H1 (cell line): ENCODE measurements around the gene MAPRE2. TPM values are rescaled to one million over a fixed set of nuclear protein-coding genes. Genes with fewer than 3 reads are reported as not detected.
A peak's percentile ranks its signal among the peaks of the same experiment; 100 is the strongest.

Experiments
- CTCF ChIA-PET: fragments of 300-600 bp; sonication (Branson Sonifier 250); formaldehyde crosslinking; loops from one replicate; lab custom pipeline; 2021; ENCODE audit not compliant: partially characterized antibody; lab: Charles Lee
- POLR2A ChIA-PET: fragments of 300-600 bp; sonication (Branson Sonifier 250); formaldehyde crosslinking; loops from one replicate; lab custom pipeline; 2021; ENCODE audit warnings: inconsistent platforms; ENCODE audit not compliant: partially characterized antibody; lab: Charles Lee
- DNase-seq, 2 experiments: peaks; one replicate each; pipeline versions ENCODE4 v3.0.0 to v3.0.0-alpha.2; 2010 to 2022; ENCODE audit warnings: low spot score in 2 of 2, low read depth in 1 of 2, mixed read lengths in 1 of 2
- FAIRE-seq: peaks from 2 replicates; lab custom pipeline; 2011; peaks lifted over from hg19 to GRCh38; lab: Jason Lieb, UNC
- H2AFZ ChIP-seq: 2 replicates; pipeline ENCODE4 v1.8.1; 2012; ENCODE audit warnings: low read length, inconsistent platforms
- H2AK5ac ChIP-seq: 2 replicates; pipeline ENCODE4 v1.6.1; 2013; ENCODE audit warnings: low read depth, low read length
- H2BK120ac ChIP-seq: replicated peaks from 2 replicates; pipeline ENCODE3; 2013; ENCODE audit warnings: low read depth, low read length, inconsistent platforms
- H2BK12ac ChIP-seq: 2 replicates; pipeline ENCODE4 v1.6.1; 2013; ENCODE audit warnings: low read depth, low read length
- H2BK15ac ChIP-seq: 2 replicates; pipeline ENCODE4 v1.6.1; 2013; ENCODE audit warnings: low read length
- H2BK20ac ChIP-seq: 2 replicates; pipeline ENCODE4 v1.6.1; 2013; ENCODE audit warnings: low read length
- H2BK5ac ChIP-seq: 2 replicates; pipeline ENCODE4 v1.6.1; 2013; ENCODE audit warnings: low read depth, low read length
- H3K14ac ChIP-seq: 2 replicates; pipeline ENCODE4 v1.6.1; 2013; ENCODE audit warnings: inconsistent platforms; ENCODE audit not compliant: insufficient read length
- H3K18ac ChIP-seq: 2 replicates; pipeline ENCODE4 v1.6.1; 2013; ENCODE audit warnings: low read length; ENCODE audit errors: extremely low read depth
- H3K23ac ChIP-seq: 2 replicates; pipeline ENCODE4 v1.6.1; 2013; ENCODE audit warnings: inconsistent platforms; ENCODE audit not compliant: insufficient read length
- H3K23me2 ChIP-seq: 2 replicates; pipeline ENCODE4 v1.6.1; 2013; ENCODE audit warnings: low read depth, low read length
- H3K27ac ChIP-seq: 2 replicates; pipeline ENCODE4 v1.6.1; 2011; ENCODE audit warnings: low read depth, low read length, inconsistent platforms
- H3K27me3 ChIP-seq, 4 experiments: replicated peaks in 1 of 4; 1 replicate in 1 of 4; 2 replicates in 3 of 4; pipeline versions ENCODE4 v1.6.1 to v1.8.1; 2011 to 2013; ENCODE audit warnings: low read length in 3 of 4, mild to moderate bottlenecking in 3 of 4, inconsistent platforms in 2 of 4, mixed read lengths in 2 of 4, moderate library complexity in 1 of 4; ENCODE audit not compliant: control insufficient read depth in 3 of 4, insufficient read depth in 3 of 4; ENCODE audit errors: extremely low read depth in 1 of 4
- H3K36me3 ChIP-seq, 4 experiments: 2 replicates each; pipeline versions ENCODE4 v1.6.1 to v1.8.1; 2011 to 2013; ENCODE audit warnings: mild to moderate bottlenecking in 4 of 4, low read length in 3 of 4, moderate library complexity in 2 of 4, control low read depth in 1 of 4, inconsistent platforms in 1 of 4; ENCODE audit not compliant: insufficient read depth in 4 of 4, control insufficient read depth in 2 of 4
- H3K4ac ChIP-seq: replicated peaks from 2 replicates; pipeline ENCODE3; 2013; ENCODE audit warnings: low read length, low read depth, mixed read lengths, inconsistent platforms; ENCODE audit not compliant: insufficient read length
- H3K4me1 ChIP-seq, 4 experiments: replicated peaks in 1 of 4; 1 replicate in 1 of 4; 2 replicates in 3 of 4; pipeline versions ENCODE4 v1.6.1 to v1.8.1; 2011 to 2013; ENCODE audit warnings: low read length in 3 of 4, inconsistent platforms in 2 of 4, mixed read lengths in 1 of 4; ENCODE audit not compliant: insufficient read depth in 4 of 4, control insufficient read depth in 3 of 4
- H3K4me2 ChIP-seq, 2 experiments: 2 replicates each; pipeline versions ENCODE4 v1.6.1 to v1.8.1; 2011 to 2013; ENCODE audit warnings: low read depth in 2 of 2, low read length in 2 of 2, control low read depth in 1 of 2, inconsistent platforms in 1 of 2, mild to moderate bottlenecking in 1 of 2; ENCODE audit not compliant: insufficient read depth in 1 of 2
- H3K4me3 ChIP-seq, 4 experiments: fragments of 200-600, 300-600 bp in 1 of 4; sonication (generic), shearing (Covaris generic), sonication (Bioruptor Twin) in 1 of 4; 2 replicates each; pipeline versions ENCODE4 v1.5.1 to v1.8.1; 2011 to 2016; ENCODE audit warnings: low read length in 4 of 4, low read depth in 3 of 4, control low read depth in 2 of 4, inconsistent platforms in 2 of 4, mild to moderate bottlenecking in 2 of 4, mixed read lengths in 1 of 4, moderate library complexity in 1 of 4; ENCODE audit not compliant: insufficient read depth in 2 of 4; ENCODE audit errors: extremely low read depth in 1 of 4
- H3K56ac ChIP-seq: replicated peaks from 2 replicates; pipeline ENCODE3; 2013; ENCODE audit warnings: low read depth, mild to moderate bottlenecking, mixed read lengths, low read length, inconsistent platforms; ENCODE audit not compliant: insufficient read length
- H3K79me1 ChIP-seq: 2 replicates; pipeline ENCODE4 v1.6.1; 2013; ENCODE audit warnings: low read depth, low read length, control low read depth
- H3K79me2 ChIP-seq, 2 experiments: 2 replicates each; pipeline versions ENCODE4 v1.6.1 to v1.8.1; 2012 to 2013; ENCODE audit warnings: low read length in 2 of 2, mild to moderate bottlenecking in 2 of 2, inconsistent platforms in 1 of 2; ENCODE audit not compliant: insufficient read depth in 2 of 2, control insufficient read depth in 1 of 2
- H3K9ac ChIP-seq, 4 experiments: replicated peaks in 1 of 4; 1 replicate in 1 of 4; 2 replicates in 3 of 4; pipeline versions ENCODE4 v1.6.1 to v1.8.1; 2011 to 2013; ENCODE audit warnings: low read depth in 3 of 4, low read length in 3 of 4, control low read depth in 2 of 4, mild to moderate bottlenecking in 2 of 4, moderate library complexity in 2 of 4, inconsistent platforms in 1 of 4; ENCODE audit errors: extremely low read depth in 1 of 4
- H3K9me3 ChIP-seq, 2 experiments: 2 replicates each; pipeline versions ENCODE4 v1.6.1 to v1.8.1; 2012 to 2013; ENCODE audit warnings: mild to moderate bottlenecking in 2 of 2, moderate library complexity in 2 of 2, control low read depth in 1 of 2, inconsistent platforms in 1 of 2, low read depth in 1 of 2, low read length in 1 of 2, mixed read lengths in 1 of 2; ENCODE audit not compliant: insufficient read depth in 2 of 2
- H4K20me1 ChIP-seq, 2 experiments: replicated peaks in 1 of 2; 2 replicates each; pipeline versions ENCODE3 to v1.8.1; 2011 to 2013; ENCODE audit warnings: inconsistent platforms in 2 of 2, low read length in 2 of 2, mild to moderate bottlenecking in 1 of 2; ENCODE audit not compliant: insufficient read depth in 2 of 2, control insufficient read depth in 1 of 2
- H4K5ac ChIP-seq: 2 replicates; pipeline ENCODE4 v1.6.1; 2013; ENCODE audit warnings: low read length, low read depth, mixed read lengths, inconsistent platforms; ENCODE audit not compliant: insufficient read length
- H4K8ac ChIP-seq: 2 replicates; pipeline ENCODE4 v1.8.0; 2013; ENCODE audit warnings: mild to moderate bottlenecking, moderate library complexity, low read length, inconsistent platforms; ENCODE audit not compliant: insufficient read depth; ENCODE audit errors: extremely low read depth
- H4K91ac ChIP-seq: replicated peaks from 2 replicates; pipeline ENCODE3; 2013; ENCODE audit warnings: low read length, mixed read lengths, inconsistent platforms; ENCODE audit not compliant: insufficient read length
- ATF3 ChIP-seq: IDR thresholded peaks from 2 replicates; pipeline ENCODE4 v1.6.1; 2011; ENCODE audit warnings: low read depth, mild to moderate bottlenecking, low read length; ENCODE audit not compliant: insufficient read depth
- BCL11A ChIP-seq, 2 experiments: IDR thresholded peaks; one replicate each; pipeline ENCODE4 v1.6.1; 2011; ENCODE audit warnings: low read depth in 2 of 2, low read length in 2 of 2, mild to moderate bottlenecking in 2 of 2
- CBX8 ChIP-seq: fragments of 300-800, 300-1000 bp; sonication (generic); IDR thresholded peaks from 2 replicates; pipeline ENCODE4 v1.7.1; 2016; ENCODE audit warnings: low read depth, low read length, borderline replicate concordance
- RAD21 ChIP-seq, 2 experiments: IDR thresholded peaks in 1 of 2; conservative IDR thresholded peaks in 1 of 2; 2 replicates each; pipeline ENCODE4 v1.6.1; 2011; ENCODE audit warnings: low read depth in 2 of 2, low read length in 2 of 2, improper control_type of control experiment in 1 of 2, inconsistent platforms in 1 of 2, mild to moderate bottlenecking in 1 of 2, moderate library complexity in 1 of 2
- RBBP5 ChIP-seq: IDR thresholded peaks from 2 replicates; pipeline ENCODE4 v1.7.1; 2012; ENCODE audit warnings: low read depth, mild to moderate bottlenecking, inconsistent platforms, low read length, moderate library complexity, borderline replicate concordance
- ZNF274 ChIP-seq: IDR thresholded peaks from 2 replicates; pipeline ENCODE4 v1.7.0; 2012; ENCODE audit warnings: low read length, borderline replicate concordance; ENCODE audit errors: extremely low read depth
- WGBS, 2 experiments: shearing (Covaris generic) in 1 of 2; methylation state at CpG; one replicate each; pipeline versions ENCODE4 v1.1.6 to v1.1.7; 2013 to 2015; ENCODE audit warnings: low lambda C conversion rate in 2 of 2, mixed read lengths in 2 of 2, inconsistent platforms in 1 of 2, low coverage in 1 of 2, missing lambda C conversion rate in 1 of 2; ENCODE audit not compliant: insufficient replicate concordance in 2 of 2, insufficient coverage in 1 of 2, insufficient read length in 1 of 2; ENCODE audit errors: extremely low coverage in 1 of 2, missing lambda C conversion rate in 1 of 2; 5-methylcytosine and 5-hydroxymethylcytosine counted together
- long read RNA-seq, 2 experiments: library from RNA in 1 of 2; library from capped mRNA in 1 of 2; stranded (forward); transcript quantifications; one replicate each; pipeline ENCODE4 v2.0.0, GENCODE V29; 2021; ENCODE audit warnings: inconsistent platforms in 1 of 2
- polyA minus RNA-seq, 3 experiments: library from RNA; depleted of rRNA, polyadenylated mRNA; stranded (reverse); fragments of >200 nt; gene quantifications; 1 replicate in 2 of 3; 2 replicates in 1 of 3; pipeline ENCODE4 v1.2.3, GENCODE V29; 2011
- polyA plus RNA-seq, 7 experiments: library from polyadenylated mRNA; depleted of rRNA in 3 of 7; stranded (reverse) in 5 of 7; unstranded in 2 of 7; fragments of >200 nt in 5 of 7; fragments of 200-250 nt in 2 of 7; gene quantifications; 1 replicate in 5 of 7; 2 replicates in 1 of 7; 4 replicates in 1 of 7; pipeline versions ENCODE4 v1.2.1 to v1.2.3, GENCODE V29; 2011 to 2013; ENCODE audit warnings: missing spikeins in 2 of 7, mixed read lengths in 2 of 7
- total RNA-seq: library from RNA; stranded (reverse); fragmentation: NEBNext Ultra II Directional; extraction: Animal tissue kit (Norgen Biotek cat#: 25700); gene quantifications from 2 replicates; pipeline ENCODE4 v1.2.1, GENCODE V29; 2021

The MAPRE2 gene
- total RNA-seq (30.9 and 32.6 TPM in 2 replicates), polyA plus RNA-seq (2011; rRNA removed) (24.2 and 33.1 TPM in 2 replicates), polyA minus RNA-seq (2011; rRNA and poly(A)+ RNA removed) (37.3 and 44.8 TPM in 2 replicates)
- polyA plus RNA-seq (2011; cell fraction: cytosol; rRNA removed) = 30.0 TPM
- 17.5 TPM for polyA plus RNA-seq (2011; cell fraction: nucleus; rRNA removed)
- polyA plus RNA-seq (2012, experiment 1 of 2) = 21.2 to 32.2 TPM (median 24.4 TPM) in 4 replicates
- 5.2 TPM for polyA plus RNA-seq (2012, experiment 2 of 2)
- polyA plus RNA-seq (2013, experiment 1 of 2) = 18.5 TPM
- polyA plus RNA-seq (2013, experiment 2 of 2) = 18.6 TPM
- polyA minus RNA-seq (2011; cell fraction: cytosol; rRNA and poly(A)+ RNA removed) = 28.1 TPM
- polyA minus RNA-seq (2011; cell fraction: nucleus; rRNA and poly(A)+ RNA removed) = 30.2 TPM
- long read RNA-seq, experiment 1, full-length matches to known transcripts = 17 of 38 reads
- long read RNA-seq, experiment 1, partial matches to known transcripts = 15 of 38 reads
- long read RNA-seq, experiment 1, other reads (novel, unspliced or antisense) = 6 of 38 reads
- long read RNA-seq, experiment 2, full-length matches to known transcripts = 4 of 6 reads
- long read RNA-seq, experiment 2, partial matches to known transcripts = 1 of 6 reads
- long read RNA-seq, experiment 2, other reads (novel, unspliced or antisense) = 1 of 6 reads

- H3K23me2 ChIP-seq = peaks cover 11% of the 10 kb centered on the region; the same call in 1 of the 2 replicates
- ChIA-PET CTCF (interaction anchor here (0.7 to 2.2 kb wide), 6 partner anchors 10 to 102 kb away, joined by 3 to 11 read pairs (median 4); no protein-coding TSS in a partner anchor), POLR2A (interaction anchor here (1.0 to 1.6 kb wide), 5 partner anchors 10 to 82 kb away, joined by 3 to 6 read pairs (median 5); no protein-coding TSS in a partner anchor)
- H3K9me3 ChIP-seq = no peaks in the 10 kb centered on the region
- peak within 1 kb of the TSS; percentile 63 for H3K56ac ChIP-seq
- H2BK20ac ChIP-seq = no peak within 1 kb of the TSS; the same call in 1 of the 2 replicates
- H3K4me1 ChIP-seq = peaks cover 0 to 7% (median 4%) of the 10 kb centered on the region in 4 experiments; a peak in 4 of 7 replicates
- DNase-seq (peak; percentile 95 to 99), FAIRE-seq (no peak)
- no peak within 1 kb of the TSS for H2BK120ac ChIP-seq
- H4K5ac ChIP-seq = peak within 1 kb of the TSS; percentile 22
- no peaks in the 10 kb centered on the region for H3K27me3 ChIP-seq
- WGBS, 2 experiments = 1% methylated on average over 38 of the region's 54 CpGs; no CpG with 5 or more reads in 1 of the 2 experiments
- H2BK15ac ChIP-seq = no peak within 1 kb of the TSS
- no peak within 1 kb of the TSS for H2AK5ac ChIP-seq
- peak within 1 kb of the TSS; percentile 66 to 82 (median 76) for H3K4me3 ChIP-seq
- peak within 1 kb of the TSS; percentile 88 for H2BK5ac ChIP-seq
- peak within 1 kb of the TSS; percentile 88 for H2AFZ ChIP-seq
- H3K36me3 ChIP-seq = no peaks in the 10 kb centered on the region
- H3K27ac ChIP-seq = peak within 1 kb of the TSS; percentile 84
- no peak within 1 kb of the TSS for H3K4ac ChIP-seq
- H3K23ac ChIP-seq = no peak within 1 kb of the TSS
- peak within 1 kb of the TSS; percentile 54 to 91 (median 86) for H3K9ac ChIP-seq
- H3K14ac ChIP-seq = no peak within 1 kb of the TSS
- peak within 1 kb of the TSS; percentile 80 to 81 for H3K4me2 ChIP-seq
- peaks cover 2% of the 10 kb centered on the region; the same call in 1 of the 2 replicates for H3K79me1 ChIP-seq
- peak within 1 kb of the TSS; percentile 94 for H2BK12ac ChIP-seq
- H4K91ac ChIP-seq = peak within 1 kb of the TSS; percentile 59
- H4K20me1 ChIP-seq = peaks cover 2% of the 10 kb centered on the region in 2 experiments
- peaks cover 0 to 35% of the 10 kb centered on the region in 2 experiments; a peak in 2 of 4 replicates for H3K79me2 ChIP-seq
- H4K8ac ChIP-seq = peak within 1 kb of the TSS; percentile 81; the same call in 1 of the 2 replicates
- peak within 1 kb of the TSS; percentile 64; the same call in 1 of the 2 replicates for H3K18ac ChIP-seq
- peak; percentile 91 for TF ChIP-seq ATF3
- TF ChIP-seq CBX8 = no peak
- TF ChIP-seq RBBP5 = peak; percentile 91; the same call in 1 of the 2 replicates
- TF ChIP-seq BCL11A (IDR thresholded peaks at IDR 0.05; ENCODE audit: low read depth in 2 of 2, low read length in 2 of 2) = no peak
- TF ChIP-seq RAD21 (IDR thresholded peaks at IDR 0.05 in 1 of 2, conservative IDR thresholded peaks at IDR 0.05 in 1 of 2; ENCODE audit: low read depth in 2 of 2, low read length in 2 of 2) = no peak
- TF ChIP-seq ZNF274 = no peak
These were observed at the start of gene MAPRE2 for GRCh38 chr18:35040988-35041814. Gene MAPRE2, plus strand, starts transcription at chr18:35041413. Its CDS starts 127 bp downstream, at chr18:35041540.
